ENCODE data around the gene DIO3. TPM values are rescaled to one million over a fixed set of nuclear protein-coding genes. Genes with fewer than 3 reads are reported as not detected.

Gene DIO3
- 0.13 and 0.27 TPM in 2 replicates for total RNA-seq

DNA sequence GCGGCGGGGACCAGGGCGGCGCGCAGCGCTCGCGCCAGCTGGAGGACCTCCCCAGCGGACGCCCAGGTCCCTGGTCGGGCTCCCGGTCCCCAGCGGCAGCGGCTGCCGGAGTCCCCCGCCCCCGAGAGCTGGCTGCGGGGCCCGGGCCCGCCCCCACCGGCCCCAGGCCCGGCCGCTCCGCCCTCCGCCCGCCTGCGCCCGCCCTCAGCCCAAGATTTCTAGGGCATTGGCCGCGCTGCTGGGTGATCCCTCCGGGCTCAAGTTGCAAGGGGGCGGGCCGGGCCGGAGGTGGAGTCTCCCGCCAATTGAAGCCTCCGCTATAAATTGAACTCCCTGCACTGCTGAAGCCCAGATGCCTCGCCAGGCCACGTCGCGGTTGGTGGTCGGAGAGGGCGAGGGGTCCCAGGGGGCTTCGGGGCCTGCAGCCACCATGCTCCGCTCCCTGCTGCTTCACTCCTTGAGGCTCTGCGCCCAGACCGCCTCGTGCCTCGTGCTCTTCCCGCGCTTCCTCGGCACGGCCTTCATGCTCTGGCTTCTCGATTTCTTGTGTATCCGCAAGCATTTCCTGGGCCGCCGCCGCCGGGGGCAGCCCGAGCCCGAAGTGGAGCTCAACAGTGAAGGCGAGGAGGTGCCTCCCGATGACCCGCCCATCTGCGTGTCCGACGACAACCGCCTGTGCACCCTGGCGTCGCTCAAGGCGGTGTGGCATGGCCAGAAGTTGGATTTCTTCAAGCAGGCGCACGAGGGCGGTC, at the start of gene DIO3:
Gene DIO3 (plus strand): TSS at position 351 of the 752 bp plus-strand sequence.
- DNase-seq (ENCODE audit: low read depth), result no peak
- Histone ChIP-seq H3K27me3 (ENCODE audit: control insufficient read depth, insufficient read depth, low read length) (peaks cover 82% of the 10 kb centered on the region), H3K4me3 (ENCODE audit: low read depth, low read length) (no peak within 1 kb of the TSS), H3K36me3 (ENCODE audit: control insufficient read depth, insufficient read depth, low read length) (no peaks in the 10 kb centered on the region)
- TF ChIP-seq, protein P1, sequence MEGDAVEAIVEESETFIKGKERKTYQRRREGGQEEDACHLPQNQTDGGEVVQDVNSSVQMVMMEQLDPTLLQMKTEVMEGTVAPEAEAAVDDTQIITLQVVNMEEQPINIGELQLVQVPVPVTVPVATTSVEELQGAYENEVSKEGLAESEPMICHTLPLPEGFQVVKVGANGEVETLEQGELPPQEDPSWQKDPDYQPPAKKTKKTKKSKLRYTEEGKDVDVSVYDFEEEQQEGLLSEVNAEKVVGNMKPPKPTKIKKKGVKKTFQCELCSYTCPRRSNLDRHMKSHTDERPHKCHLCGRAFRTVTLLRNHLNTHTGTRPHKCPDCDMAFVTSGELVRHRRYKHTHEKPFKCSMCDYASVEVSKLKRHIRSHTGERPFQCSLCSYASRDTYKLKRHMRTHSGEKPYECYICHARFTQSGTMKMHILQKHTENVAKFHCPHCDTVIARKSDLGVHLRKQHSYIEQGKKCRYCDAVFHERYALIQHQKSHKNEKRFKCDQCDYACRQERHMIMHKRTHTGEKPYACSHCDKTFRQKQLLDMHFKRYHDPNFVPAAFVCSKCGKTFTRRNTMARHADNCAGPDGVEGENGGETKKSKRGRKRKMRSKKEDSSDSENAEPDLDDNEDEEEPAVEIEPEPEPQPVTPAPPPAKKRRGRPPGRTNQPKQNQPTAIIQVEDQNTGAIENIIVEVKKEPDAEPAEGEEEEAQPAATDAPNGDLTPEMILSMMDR (IDR thresholded peaks at IDR 0.05; ENCODE audit: insufficient read depth, low read length, poor library complexity, severe bottlenecking), result no peak

DNA sequence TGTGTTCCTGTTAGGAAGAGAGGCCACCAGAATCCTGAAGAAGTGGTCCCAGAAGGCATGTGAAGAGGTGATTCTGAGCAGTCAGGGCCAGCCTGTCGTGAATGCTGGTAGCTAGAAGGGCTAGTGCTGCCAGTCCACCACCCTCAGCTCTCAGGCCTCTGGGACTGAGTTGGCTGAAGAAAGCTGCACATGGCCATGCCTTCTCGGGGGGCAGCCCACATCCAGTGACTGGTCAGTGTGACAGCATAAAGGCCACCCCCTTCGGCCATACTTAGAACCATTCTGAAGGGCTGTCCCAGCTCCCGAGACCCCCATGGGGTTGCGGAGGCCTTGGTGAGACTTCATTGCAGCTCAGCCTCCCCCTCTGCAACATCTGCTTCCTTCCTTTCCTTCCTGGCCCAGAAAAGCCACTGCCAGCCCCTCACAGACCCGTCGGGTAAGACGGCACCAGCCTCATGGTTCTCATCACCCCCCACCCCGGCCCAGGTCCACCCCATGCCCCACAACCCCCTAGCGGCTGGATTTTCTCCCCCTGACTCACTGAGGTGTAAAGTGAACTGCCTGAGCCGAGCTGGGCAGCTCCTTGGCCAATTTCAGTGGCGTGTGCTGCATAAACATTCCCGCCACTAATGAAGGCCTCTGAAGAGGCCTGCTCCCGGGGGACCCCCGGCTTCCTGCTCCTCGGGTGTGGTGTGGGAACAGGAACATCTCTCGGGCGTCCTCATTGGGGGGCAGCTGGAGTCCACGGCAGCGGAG, 49.5 kb upstream of the DIO3 start:
- no peak for DNase-seq (ENCODE audit: low read depth)
- H3K27me3 ChIP-seq (ENCODE audit: control insufficient read depth, insufficient read depth, low read length), result no peaks in the 10 kb centered on the region

DNA sequence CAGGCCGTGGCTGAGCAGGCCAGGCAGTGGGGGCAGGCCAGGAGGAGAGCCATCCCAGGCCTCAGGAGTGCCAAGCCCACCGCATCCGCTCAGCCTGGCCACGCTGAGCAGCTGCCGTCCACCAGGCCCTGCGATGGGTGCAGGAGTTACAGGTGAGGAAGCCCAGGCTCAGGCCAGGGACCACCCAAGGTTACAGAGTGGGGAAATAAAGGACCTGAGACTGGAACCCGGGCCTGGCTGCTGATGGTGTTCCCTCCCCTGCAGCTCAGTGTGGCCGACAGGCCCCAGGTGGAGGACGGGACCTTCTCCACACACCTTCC, 49.0 kb upstream of the DIO3 start:
- H3K36me3 ChIP-seq (ENCODE audit: control insufficient read depth, insufficient read depth, low read length), result no peaks in the 10 kb centered on the region
- DNase-seq (ENCODE audit: low read depth), result no peak
- no peaks in the 10 kb centered on the region for H3K27me3 ChIP-seq (ENCODE audit: control insufficient read depth, insufficient read depth, low read length)
- H3K4me3 ChIP-seq (ENCODE audit: low read depth, low read length), result no peak overlapping the region
- TF ChIP-seq, protein P1 (IDR thresholded peaks at IDR 0.05; ENCODE audit: insufficient read depth, low read length, poor library complexity, severe bottlenecking), result no peak

More for the DNA sequence above, 49.5 kb upstream of the DIO3 start:
- H3K36me3 ChIP-seq (ENCODE audit: control insufficient read depth, insufficient read depth, low read length), result no peaks in the 10 kb centered on the region
- H3K4me3 ChIP-seq (ENCODE audit: low read depth, low read length), result no peak overlapping the region
- TF ChIP-seq, protein P1 (IDR thresholded peaks at IDR 0.05; ENCODE audit: insufficient read depth, low read length, poor library complexity, severe bottlenecking), result no peak

DNA sequence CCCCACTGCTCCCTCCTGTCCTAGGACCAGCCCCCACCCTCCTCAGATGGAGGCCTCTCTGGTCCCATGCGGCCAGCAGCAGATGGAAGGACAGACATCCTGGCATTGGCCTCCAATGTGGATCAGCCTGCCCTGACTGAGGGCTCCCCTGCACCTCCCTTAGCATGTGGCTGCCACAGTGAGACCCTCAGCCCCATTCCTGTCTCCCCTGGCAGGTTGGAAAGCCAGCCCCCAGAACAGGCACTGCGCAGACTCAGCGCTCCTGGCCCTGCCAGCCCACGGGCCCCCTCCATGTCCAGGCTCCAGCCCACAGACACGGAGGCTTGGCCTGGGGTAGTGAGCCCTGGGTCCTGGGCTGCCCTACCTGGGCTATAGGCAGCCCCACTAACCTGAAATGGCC, 47.2 kb upstream of the DIO3 start:
- H3K4me3 ChIP-seq (ENCODE audit: low read depth, low read length), result no peak overlapping the region
- no peaks in the 10 kb centered on the region for H3K27me3 ChIP-seq (ENCODE audit: control insufficient read depth, insufficient read depth, low read length)
- no peaks in the 10 kb centered on the region for H3K36me3 ChIP-seq (ENCODE audit: control insufficient read depth, insufficient read depth, low read length)
- TF ChIP-seq, protein P1 (IDR thresholded peaks at IDR 0.05; ENCODE audit: insufficient read depth, low read length, poor library complexity, severe bottlenecking), result no peak
- no peak for DNase-seq (ENCODE audit: low read depth)

DNA sequence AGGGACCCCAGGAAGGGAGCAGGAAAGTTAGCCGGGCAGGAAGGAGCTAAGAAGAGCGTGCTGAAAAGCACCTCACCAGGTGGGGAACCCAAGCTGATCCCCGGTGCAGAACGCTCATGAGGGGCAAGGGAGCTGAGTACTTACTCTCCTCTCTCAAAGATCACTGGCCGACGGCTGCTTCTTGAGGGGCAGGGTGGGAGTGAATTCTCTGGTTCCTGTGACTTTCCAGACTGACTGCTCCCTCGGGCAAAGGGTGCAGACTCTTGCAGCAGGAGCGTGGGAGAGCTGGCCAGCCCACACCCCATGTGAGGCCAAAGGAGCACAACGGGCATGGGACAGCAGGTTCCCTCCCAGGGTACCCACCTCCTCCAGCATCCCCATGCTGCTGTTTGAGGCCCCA, 44.9 kb upstream of the DIO3 start:
- TF ChIP-seq, protein P1 (IDR thresholded peaks at IDR 0.05; ENCODE audit: insufficient read depth, low read length, poor library complexity, severe bottlenecking), result no peak
- no peaks in the 10 kb centered on the region for H3K27me3 ChIP-seq (ENCODE audit: control insufficient read depth, insufficient read depth, low read length)
- no peak for DNase-seq (ENCODE audit: low read depth)
- H3K36me3 ChIP-seq (ENCODE audit: control insufficient read depth, insufficient read depth, low read length), result no peaks in the 10 kb centered on the region
- no peak overlapping the region for H3K4me3 ChIP-seq (ENCODE audit: low read depth, low read length)
